GM18907 (cell line): ENCODE data around the gene ITPKC.

Experiments
- ATAC-seq: cut with Tn5 transposase; IDR thresholded peaks from one replicate; pipeline ENCODE4 v1.9.1; 2021; ENCODE audit warnings: mild to moderate bottlenecking, moderate library complexity; ENCODE audit not compliant: unreplicated experiment

ITPKC gene

DNA sequence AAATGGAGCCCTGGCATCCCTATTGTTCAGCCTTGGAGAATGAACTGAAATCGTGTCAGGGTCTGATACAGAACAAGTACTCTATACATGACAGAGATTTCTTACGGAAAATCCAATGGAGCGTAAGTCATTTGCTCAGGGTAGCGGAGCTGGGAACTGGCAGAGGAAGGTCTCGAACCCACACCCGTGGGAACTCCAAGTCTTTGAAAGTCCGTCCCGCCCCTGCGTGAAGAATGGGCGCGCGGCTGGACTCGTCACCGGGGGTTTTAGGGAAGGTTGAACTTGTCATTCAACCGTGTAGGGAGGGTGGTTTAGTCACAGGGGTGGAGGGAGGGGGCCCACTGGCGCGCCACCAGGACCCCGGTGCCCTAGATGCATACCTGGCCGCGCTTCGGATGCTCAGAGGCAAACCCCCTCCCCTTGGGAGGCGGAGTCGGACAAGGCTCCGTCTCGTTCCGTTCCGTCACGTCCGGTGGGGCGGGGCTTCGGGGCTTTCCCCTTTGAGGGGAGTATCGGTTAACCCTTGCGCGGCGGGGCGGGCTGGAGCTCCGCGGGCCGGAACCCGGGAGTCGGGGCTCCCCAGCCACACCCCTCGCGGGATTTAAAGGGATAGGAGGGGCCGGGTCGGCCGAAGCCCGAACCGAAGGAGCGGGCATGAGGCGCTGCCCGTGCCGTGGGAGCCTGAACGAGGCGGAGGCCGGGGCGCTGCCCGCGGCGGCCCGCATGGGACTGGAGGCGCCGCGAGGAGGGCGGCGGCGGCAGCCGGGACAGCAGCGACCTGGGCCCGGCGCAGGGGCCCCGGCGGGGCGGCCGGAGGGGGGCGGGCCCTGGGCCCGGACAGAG, at the start of gene ITPKC, which contains the start of gene COQ8B:
Gene ITPKC (plus strand): TSS at position 631 of the 843 bp plus-strand sequence. CDS start 24 bp downstream, at position 655.
Gene COQ8B (minus strand): TSS at position 405 of the 843 bp plus-strand sequence. CDS start 2,254 bp downstream, outside the sequence.
- ATAC-seq, result peak; percentile 71

DNA sequence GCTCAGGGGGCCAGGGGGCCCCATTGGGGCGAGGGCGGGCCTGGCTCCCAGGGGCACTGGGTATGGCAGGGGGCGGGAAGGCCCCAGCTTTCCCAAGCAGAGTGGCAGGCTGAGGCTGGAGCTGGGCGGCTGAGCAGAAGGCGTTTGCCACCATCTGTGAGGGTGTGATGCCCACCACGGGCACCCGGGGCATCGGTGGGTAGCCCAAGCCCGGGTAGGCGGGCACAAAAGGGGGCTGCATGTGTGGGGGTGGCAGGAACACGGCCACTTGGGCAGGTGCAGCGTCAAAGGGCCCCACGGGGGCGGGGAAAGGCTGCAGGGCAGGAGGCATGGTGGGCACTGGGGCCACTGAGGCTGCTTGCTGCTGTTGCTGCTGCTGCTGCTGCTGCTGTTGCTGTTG, 49.3 kb upstream of the ITPKC start:
- no peak for ATAC-seq

DNA sequence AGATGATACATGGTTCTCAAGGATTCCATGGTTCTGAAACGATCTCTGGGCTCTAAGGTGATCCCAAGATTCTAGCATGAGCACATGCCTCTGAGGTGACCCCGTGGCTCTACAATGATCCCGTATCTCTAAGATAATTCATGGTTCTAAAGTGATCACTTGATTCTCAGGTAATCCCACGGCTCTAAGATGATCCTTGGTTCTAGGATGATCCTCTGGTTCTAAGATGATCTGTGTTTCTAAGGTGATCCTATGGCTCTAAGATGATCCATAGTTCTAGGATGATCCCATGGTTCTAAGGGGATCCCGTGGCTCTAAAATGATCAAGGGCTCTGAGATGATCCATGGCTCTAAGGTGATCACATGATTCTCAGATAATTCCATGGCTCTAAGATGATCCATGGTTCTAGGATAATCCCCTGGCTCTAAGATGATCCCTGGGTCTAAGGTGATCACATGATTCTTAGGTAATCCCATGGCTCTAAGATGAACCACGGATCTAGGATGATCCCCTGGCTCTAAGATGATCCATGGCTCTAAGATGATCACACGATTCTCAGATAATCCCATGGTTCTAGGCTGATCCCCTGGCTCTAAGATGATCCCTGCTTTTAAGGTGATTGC, 47.8 kb upstream of the ITPKC start:
- no peak for ATAC-seq

DNA sequence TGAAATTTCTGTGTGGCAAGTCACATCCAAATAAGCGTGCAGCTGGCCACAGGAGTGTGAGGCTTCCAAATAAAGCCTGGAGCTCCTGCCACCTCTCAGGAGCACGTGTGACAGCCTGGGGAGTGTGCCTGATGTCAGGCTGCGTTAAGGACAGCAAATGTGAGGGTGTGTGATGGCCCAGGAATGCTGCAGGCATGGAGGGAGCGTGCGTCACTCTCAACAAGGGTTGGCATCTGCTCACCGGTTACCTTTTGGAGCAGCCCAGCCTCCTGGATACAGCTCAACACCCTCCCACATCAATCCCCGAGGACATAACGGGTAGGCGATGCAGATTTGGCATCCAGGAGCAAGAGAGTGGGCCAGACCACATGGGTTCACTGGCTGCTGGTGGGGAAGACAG, 45.5 kb upstream of the ITPKC start:
- ATAC-seq, result no peak

DNA sequence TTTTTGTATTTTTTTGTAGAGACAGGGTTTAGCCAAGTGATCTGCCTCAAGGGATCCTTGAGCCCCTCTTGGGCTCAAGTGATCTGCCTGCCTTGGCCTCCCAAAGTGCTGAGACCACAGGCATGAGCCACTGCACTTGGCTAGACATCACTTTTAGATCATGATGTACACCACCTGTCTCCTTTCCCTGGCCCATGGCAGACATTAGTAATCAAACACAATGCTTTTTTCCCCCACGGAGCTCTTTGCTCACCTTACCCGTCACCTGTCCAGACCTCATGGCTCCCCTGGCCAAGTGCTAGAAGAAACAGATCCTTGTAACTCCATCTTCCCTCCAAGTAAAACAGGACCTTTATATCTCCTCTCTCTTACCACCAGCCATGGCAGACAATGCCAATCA, 44.9 kb upstream of the ITPKC start:
- ATAC-seq, result no peak

DNA sequence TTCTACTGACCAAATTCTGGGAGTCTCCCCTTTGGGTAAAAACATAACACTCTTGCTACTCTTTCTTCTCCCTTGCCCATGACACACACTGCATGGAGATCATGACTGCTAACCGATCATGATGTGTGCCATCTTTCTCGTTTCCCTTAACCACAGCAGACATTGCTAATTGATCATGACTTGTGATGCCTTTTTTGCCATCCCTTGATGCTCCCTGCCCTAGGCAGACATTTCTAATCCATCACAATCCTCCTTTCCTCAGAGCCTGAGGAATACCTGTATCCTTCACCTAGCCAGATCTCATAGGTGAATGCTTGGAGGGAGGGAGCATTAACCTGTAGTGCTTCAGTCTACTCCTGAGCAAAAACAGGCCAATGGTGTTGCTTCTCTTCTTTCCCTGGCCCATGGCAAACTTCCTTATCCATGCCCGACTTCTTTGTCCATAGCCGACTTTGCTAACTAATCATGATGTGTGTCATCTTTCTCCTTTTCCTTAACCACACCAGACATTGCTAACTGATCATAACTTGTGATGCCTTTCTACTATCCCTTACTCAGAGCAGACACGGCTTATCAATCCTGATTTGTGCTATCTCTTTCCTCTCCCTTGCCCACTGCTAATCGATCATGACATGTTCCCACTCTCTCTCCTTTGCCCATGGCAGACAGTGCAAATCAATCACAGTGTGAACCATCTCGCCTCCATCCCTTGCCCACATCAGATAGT, 44.2 kb upstream of the ITPKC start:
- no peak for ATAC-seq

DNA sequence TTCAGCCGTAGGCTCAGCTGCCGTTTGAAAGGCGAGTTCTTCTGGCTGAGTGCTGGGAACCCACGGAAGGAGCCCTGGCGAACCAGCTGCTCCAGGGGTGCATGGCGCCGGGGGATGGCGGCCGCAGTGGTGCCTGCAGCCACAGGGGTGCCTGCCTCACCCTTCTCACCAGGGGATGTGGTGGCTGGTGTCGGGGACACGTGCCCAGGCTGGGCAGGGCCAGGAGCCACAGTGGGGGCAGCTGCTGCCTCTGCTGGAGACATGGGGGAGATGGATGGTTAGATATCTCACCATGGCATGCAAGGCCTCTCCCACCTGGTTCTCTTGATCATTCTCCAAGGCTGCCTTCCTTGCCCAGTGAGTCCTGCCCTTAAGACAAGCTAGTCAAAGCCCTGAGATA, 43.5 kb upstream of the ITPKC start:
- ATAC-seq, result no peak

DNA sequence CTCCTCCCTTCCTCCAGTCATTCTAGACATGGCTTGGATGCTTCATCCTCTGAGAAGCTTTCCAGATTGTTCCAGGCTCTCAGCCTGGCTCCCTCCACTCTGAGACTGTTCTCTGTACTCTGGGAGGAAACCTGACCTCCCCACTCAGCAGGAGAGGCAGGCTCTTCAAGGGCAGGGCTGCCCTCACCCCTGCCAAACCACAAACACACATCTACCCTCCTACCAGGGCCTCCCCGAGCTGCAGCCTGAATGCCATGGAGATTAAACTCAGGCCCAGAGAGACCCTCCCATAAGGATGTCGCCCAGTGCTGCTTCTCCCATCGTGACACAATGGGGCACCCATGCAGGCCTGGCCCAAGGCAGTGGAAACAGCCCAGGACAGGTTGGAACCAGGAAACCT, 42.6 kb upstream of the ITPKC start:
- no peak for ATAC-seq

DNA sequence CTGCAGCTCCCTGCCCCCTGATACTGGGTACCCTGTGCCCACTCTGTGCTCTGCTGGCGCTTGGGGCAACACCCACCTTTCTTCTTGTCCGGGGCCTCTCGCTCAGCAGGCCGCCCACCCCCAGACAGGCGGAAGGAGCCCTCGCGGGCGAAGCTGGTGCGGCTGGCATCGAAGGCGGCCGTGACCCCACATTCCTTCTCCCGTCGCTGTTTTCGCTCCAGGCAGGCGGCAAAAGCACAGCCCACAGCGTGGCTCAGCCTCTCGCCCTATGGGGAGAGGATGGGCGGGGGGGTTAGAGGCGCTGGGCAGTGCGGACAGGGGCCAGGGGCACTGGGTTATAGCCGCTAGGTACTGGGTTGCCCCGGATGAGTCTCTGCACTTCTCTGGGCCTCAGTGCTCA, 39.8 kb upstream of the ITPKC start:
- ATAC-seq, result no peak

DNA sequence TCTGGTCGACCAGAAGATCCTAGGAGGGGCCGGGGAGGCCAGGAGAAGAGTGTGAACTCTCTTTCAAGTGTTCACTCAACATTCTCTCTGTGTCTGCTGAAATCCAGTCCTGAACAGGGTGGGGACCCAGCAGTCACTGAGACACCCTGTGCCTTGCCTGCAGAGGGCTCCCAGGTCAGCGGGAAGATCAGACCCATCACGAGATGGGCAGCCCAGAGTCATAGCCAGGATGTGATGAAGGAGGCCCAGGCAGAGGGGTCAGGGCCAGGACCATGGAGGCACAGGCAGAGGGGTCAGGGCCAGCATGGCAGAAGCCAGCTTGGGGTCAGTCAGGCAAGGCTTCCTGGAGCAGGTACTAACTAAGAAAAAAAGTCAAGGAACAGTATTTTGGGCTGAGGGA, 35.9 kb upstream of the ITPKC start:
- no peak for ATAC-seq

DNA sequence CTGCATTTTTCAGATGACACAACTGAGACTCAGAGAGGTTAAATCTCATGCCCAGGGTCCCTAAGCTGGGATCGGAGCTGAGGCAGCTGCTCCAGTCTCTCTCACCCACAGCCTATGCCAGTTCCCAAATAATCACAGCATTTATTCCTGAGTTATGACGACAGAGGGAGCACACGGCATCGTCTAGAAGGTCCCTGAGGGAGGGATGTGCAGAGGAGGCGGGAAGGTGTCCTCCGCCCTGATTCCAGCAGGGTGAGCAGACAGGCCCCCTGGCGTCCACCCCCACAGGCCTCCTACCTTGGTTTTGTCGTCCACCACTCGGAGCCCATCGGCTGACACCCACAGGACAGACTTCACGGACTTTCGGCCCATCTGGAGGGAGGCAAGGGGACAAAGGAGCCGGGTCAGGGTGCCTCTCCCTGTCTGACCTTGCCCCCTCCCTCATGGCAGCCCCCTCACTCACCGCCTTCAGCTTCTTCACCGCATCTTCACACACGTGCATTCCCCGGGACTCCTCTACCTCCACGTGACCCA, 34.4 kb upstream of the ITPKC start:
- no peak for ATAC-seq

DNA sequence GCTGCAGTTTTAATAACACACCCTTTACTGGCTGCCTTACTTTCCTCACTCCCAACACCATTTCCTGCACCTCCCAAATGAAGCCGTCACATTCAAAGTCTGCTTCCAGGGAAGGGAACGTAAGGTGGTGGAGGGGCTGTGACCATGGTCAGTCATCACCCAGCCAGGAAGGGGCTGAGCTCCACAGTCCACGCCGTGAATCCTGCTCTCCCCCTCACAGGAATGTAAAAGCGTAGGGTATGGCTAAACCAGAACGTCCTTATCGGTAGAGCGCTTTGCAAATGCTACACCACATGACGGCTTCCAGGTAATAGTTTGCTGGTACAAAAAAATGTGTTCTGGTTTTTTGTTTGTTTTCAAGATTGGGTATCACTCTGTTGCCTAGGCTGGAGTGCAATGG, 33.5 kb upstream of the ITPKC start:
- ATAC-seq, result no peak

DNA sequence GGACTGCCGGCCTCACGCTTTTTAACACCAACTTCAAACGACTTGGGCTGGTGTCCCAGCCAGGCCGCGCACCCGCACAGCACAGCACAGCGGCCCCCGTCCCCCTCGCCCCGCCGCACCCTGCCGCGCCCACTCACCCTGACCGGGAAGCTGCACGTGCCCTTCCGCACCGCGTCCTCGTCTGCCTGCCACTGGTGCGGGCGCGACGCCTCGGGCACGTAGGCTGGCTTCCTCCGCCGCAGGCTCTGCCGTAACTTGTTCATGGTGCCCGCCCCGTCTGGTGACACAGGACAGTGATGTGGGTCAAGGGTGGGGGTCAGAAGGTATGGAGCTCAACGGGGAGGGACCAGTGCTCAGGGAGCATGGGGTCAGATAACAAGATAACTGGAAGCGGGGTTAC, 32.6 kb upstream of the ITPKC start:
- no peak for ATAC-seq

DNA sequence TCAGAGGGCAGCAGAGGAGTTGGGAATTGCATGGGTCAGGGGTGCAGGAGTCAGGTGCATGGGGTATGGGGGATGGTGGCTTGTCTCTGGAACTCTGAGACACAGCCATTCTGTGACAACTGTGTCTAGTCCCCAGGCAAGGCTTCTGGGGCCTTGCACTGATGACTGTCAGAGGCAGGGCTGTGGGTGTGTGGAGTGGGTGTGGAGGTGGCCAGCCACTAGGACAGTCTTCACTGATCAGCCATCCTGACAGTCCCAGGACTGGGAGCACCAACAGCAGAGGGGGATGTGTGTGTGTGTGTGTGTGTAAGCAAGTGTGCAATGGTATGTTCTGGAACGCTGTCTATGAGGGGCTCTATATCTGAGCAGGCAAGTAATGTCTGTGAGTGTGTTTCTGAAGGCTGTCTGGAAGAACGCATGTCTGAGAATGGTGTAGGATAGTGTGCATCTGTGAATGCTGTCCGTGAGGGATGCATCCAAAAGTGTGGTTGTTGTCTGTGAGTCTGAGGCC, 31.8 kb upstream of the ITPKC start:
- no peak for ATAC-seq

DNA sequence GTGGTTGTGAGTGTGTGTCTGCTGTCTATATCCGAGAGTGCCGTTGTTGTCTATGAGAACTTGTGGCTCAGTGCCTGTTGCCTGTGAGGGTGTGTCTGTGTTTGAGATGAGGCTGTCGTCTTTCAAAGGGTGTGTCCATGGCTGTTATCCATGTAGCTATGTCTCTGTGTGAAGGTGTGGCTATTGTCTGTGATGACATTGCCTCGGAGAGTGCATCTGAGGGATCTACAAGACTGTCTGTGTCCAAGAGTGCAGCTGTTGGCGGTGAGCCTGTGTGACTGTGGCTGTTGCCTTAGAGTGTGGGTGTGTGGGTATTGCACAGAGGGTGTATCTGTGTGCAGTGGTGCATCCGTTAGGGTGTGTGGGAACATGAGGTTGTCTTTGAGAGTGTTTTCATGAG, 31.3 kb upstream of the ITPKC start:
- ATAC-seq, result no peak

DNA sequence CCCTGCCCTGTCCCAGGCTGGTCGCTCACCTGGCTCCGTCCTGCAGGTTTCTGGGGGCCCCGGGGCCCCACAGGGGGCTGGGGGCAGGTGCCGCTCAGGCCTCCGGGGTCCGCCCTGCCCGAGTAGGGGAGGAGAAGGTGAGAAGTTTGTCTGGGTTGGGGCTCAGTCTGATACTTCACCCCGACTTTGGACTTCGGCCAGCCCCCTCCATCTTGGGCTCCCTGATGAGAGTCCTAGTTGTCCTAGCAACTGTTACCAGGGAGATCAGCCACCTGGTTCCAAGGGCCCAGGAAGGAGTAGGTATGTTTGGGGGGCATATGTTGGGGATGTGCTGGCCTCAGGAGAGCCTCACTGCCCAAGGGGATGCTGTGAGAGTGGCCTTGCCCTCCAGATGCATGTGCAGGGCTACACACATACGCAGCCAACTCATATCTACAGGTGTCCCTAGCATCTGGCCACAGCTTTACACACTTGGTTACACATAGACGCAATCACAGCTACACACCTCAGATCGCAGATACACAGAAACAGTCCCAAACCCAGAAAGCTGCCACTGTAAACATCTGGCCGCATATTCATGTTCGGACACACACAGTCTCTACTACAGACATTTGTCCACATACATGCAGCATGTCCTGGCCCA, 29.9 kb upstream of the ITPKC start:
- ATAC-seq, result no peak

DNA sequence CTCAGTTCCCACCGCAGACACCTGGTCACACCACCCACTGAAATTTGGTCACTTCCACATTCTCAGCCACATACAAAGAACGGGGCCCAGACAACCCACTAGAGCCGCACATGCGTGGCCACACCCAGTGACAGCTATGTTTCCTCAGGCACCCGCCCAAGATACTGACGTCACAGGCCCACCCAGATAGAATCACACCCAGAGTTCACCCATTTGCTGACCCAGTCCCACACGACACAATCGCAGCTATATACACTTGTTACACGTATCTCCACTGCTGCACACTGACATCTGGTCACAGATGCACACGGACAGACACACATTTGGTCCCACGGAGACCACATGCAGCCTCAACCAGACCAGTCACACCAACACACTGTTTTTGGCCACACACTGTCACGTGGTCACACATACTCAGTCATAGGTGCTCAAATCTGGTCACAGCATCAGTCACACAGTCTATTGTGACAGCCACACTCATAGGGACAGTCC, 29.3 kb upstream of the ITPKC start:
- no peak for ATAC-seq

DNA sequence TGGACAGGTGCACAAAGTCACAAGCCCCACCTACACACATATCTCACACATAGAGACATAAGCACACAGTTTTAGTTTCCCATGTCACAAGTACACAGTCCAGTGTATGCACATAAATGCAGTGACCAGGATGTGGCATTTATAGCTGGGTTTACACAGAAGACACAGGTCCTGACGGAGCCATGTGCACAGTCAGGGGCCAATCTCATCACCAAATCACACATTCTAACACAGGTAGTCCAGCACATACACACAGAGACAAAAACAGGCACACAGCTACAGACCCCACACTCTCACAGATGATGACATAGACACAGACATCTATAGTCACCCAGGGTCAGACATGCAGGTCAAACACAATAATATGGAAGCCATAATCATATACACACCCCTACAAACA, 28.6 kb upstream of the ITPKC start:
- ATAC-seq, result no peak

DNA sequence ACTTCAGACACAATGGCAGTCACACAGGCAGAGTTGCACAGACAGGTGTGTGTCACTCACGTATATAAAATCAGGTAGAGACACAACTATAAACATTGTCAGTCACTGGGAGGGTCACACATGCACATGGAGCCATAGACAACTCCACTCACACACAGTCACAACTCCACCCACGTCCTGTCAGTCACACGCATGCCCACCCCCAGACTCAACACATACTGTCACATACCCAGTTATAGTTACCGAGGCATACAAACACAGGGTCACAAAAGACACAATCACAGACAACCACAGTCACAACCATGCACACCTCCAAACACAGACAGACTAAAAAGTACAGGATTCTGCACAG, 27.9 kb upstream of the ITPKC start:
- ATAC-seq, result no peak

DNA sequence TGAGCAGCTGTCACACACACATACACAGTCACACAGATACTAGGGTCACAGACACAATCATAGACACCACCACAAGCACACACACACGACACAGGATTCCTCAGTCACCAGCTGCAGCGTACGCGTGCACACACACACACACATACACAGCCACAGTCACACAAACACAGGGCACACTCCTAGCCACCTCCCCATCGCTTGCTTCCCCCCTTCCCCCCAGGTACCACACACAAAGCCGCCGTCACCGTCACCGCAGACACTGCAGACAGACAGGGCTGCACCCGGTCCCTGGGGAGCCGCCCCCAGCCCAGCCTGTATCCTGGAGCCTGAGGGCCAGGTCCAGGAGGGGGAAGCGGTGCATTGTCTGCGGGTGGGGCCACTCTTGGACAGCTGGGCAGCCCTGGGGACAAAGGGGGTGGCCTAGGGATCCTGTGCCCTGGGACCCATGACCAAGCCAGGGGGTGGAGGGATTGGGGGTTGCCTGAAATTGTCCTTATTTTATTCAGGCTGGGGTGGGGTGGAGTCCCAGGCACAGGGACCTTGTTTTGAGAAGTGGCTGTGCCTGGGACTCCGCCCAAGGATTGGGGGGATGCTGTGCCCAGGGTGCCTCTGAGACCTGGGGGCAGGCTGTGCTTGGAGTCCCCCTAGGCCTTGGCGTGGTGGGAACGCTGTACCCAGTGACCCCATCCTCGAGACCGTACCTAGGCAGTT, 27.4 kb upstream of the ITPKC start:
- ATAC-seq, result no peak
